ENCODE measurements around the gene SLC4A5.

Gene SLC4A5

DNA sequence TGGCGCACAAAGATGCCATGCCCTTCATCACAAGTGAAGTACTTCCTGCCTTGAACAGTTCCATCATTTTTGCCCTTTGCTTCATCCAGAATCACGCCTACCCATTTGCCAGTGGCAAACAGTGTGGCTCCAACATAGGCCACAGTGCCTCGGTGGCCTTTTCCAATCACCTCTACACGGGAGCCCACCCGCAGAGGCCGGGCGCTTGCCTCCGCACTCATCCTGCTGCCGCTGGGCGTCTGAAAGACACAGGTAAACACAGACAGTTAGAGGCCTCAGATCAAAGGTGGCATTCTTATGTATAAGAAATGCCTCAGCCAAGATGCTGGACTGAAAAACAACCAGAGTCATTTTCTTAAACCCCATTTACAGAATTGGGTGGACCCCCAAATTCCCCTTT lies 34.8 kb upstream of the SLC4A5 start:
- Histone ChIP-seq H3K4me1 (ENCODE audit: control insufficient read depth, insufficient read depth, low read length) (peaks cover 20% of the 10 kb centered on the region), H3K27ac (ENCODE audit: low read depth, low read length) (no peak overlapping the region), H3K27me3 (ENCODE audit: control insufficient read depth, insufficient read depth, low read length) (no peaks in the 10 kb centered on the region), H3K9ac (ENCODE audit: low read length) (no peak overlapping the region), H3K4me3 (ENCODE audit: low read length) (no peak overlapping the region), H3K36me3 (ENCODE audit: control insufficient read depth, insufficient read depth, low read length) (peaks cover 19% of the 10 kb centered on the region)

GRCh38 chr2:74375838-74376237 lies 32.6 kb upstream of the SLC4A5 start:
- Histone ChIP-seq H3K4me1 (ENCODE audit: control insufficient read depth, insufficient read depth, low read length) (peaks cover 20% of the 10 kb centered on the region), H3K27ac (ENCODE audit: low read depth, low read length) (no peak overlapping the region), H3K4me3 (ENCODE audit: low read length) (no peak overlapping the region), H3K9ac (ENCODE audit: low read length) (no peak overlapping the region), H3K36me3 (ENCODE audit: control insufficient read depth, insufficient read depth, low read length) (peaks cover 25% of the 10 kb centered on the region), H3K27me3 (ENCODE audit: control insufficient read depth, insufficient read depth, low read length) (no peaks in the 10 kb centered on the region)

GRCh38 chr2:74374509-74375205 lies 31.4 kb upstream of the SLC4A5 start:
- H3K27me3 ChIP-seq (ENCODE audit: control insufficient read depth, insufficient read depth, low read length): no peaks in the 10 kb centered on the region
- peaks cover 12% of the 10 kb centered on the region for H3K4me1 ChIP-seq (ENCODE audit: control insufficient read depth, insufficient read depth, low read length)
- peaks cover 36% of the 10 kb centered on the region for H3K36me3 ChIP-seq (ENCODE audit: control insufficient read depth, insufficient read depth, low read length)
- H3K9ac ChIP-seq (ENCODE audit: low read length): no peak overlapping the region
- H3K4me3 ChIP-seq (ENCODE audit: low read length): peak overlapping the region; percentile 40
- H3K27ac ChIP-seq (ENCODE audit: low read depth, low read length): no peak overlapping the region

- peaks cover 5% of the 10 kb centered on the region for H3K4me1 ChIP-seq (ENCODE audit: control insufficient read depth, insufficient read depth, low read length)
- H3K4me3 ChIP-seq (ENCODE audit: low read length): peak overlapping the region; percentile 40
- no peaks in the 10 kb centered on the region for H3K27me3 ChIP-seq (ENCODE audit: control insufficient read depth, insufficient read depth, low read length)
- no peak overlapping the region for H3K9ac ChIP-seq (ENCODE audit: low read length)
- peaks cover 39% of the 10 kb centered on the region for H3K36me3 ChIP-seq (ENCODE audit: control insufficient read depth, insufficient read depth, low read length)
- no peak overlapping the region for H3K27ac ChIP-seq (ENCODE audit: low read depth, low read length)
Measured at GRCh38 chr2:74373985-74374384, 30.8 kb upstream of the SLC4A5 start.

DNA sequence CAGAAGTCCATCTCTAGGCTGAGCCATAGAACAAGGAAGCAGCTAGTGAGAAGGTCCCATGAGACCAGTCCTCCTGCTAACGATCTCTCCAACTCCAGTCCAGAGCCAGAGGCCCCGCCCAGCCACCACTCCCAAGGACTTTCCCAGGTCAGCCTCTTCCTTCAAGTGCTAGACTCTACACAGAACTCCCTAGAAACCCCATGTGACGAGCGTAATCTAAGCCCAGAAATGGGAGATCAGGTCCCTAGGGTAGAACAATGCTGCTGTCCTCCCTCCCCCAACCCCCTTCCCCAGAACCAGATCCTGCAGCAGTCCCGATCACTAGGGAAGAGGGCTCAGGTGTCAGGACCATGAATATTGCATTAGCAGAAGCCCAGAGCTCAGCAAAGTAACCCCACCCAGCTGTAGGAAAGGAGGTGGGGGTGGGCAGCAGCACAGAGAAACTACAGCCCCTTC lies 30.0 kb upstream of the SLC4A5 start:
- H3K36me3 ChIP-seq (ENCODE audit: control insufficient read depth, insufficient read depth, low read length): peaks cover 44% of the 10 kb centered on the region
- H3K4me3 ChIP-seq (ENCODE audit: low read length): no peak overlapping the region
- H3K9ac ChIP-seq (ENCODE audit: low read length): no peak overlapping the region
- peaks cover 5% of the 10 kb centered on the region for H3K4me1 ChIP-seq (ENCODE audit: control insufficient read depth, insufficient read depth, low read length)
- H3K27ac ChIP-seq (ENCODE audit: low read depth, low read length): no peak overlapping the region
- no peaks in the 10 kb centered on the region for H3K27me3 ChIP-seq (ENCODE audit: control insufficient read depth, insufficient read depth, low read length)

- no peaks in the 10 kb centered on the region for H3K27me3 ChIP-seq (ENCODE audit: control insufficient read depth, insufficient read depth, low read length)
- peaks cover 46% of the 10 kb centered on the region for H3K36me3 ChIP-seq (ENCODE audit: control insufficient read depth, insufficient read depth, low read length)
- H3K27ac ChIP-seq (ENCODE audit: low read depth, low read length): no peak overlapping the region
- peaks cover 5% of the 10 kb centered on the region for H3K4me1 ChIP-seq (ENCODE audit: control insufficient read depth, insufficient read depth, low read length)
- H3K9ac ChIP-seq (ENCODE audit: low read length): no peak overlapping the region
- no peak overlapping the region for H3K4me3 ChIP-seq (ENCODE audit: low read length)
Measured at GRCh38 chr2:74372674-74373073, 29.5 kb upstream of the SLC4A5 start.

DNA sequence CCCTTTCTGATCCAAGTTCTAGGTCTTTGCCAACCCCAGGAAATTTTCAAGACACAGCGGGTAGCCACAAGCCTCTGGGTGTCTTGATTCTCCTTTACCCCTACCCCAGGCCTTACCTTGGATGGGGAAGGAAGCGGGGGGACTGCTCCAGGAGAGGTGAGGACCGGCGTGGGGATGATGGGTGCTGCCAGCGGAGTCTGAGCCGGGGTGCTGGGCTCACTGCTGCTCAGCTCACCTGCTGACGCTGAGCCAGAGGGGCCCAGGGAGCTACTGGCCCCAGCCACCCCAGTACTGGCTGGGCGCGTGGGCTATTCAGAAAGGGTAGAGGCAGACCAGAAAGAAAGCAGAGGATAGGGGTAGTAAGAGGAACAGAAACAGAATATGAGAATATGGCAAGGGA lies 28.2 kb upstream of the SLC4A5 start:
- H3K27me3 ChIP-seq (ENCODE audit: control insufficient read depth, insufficient read depth, low read length): no peaks in the 10 kb centered on the region
- H3K4me3 ChIP-seq (ENCODE audit: low read length): no peak overlapping the region
- no peak overlapping the region for H3K9ac ChIP-seq (ENCODE audit: low read length)
- H3K27ac ChIP-seq (ENCODE audit: low read depth, low read length): no peak overlapping the region
- peaks cover 5% of the 10 kb centered on the region for H3K4me1 ChIP-seq (ENCODE audit: control insufficient read depth, insufficient read depth, low read length)
- H3K36me3 ChIP-seq (ENCODE audit: control insufficient read depth, insufficient read depth, low read length): peaks cover 47% of the 10 kb centered on the region

- H3K27ac ChIP-seq (ENCODE audit: low read depth, low read length): no peak overlapping the region
- no peaks in the 10 kb centered on the region for H3K27me3 ChIP-seq (ENCODE audit: control insufficient read depth, insufficient read depth, low read length)
- H3K9ac ChIP-seq (ENCODE audit: low read length): no peak overlapping the region
- peaks cover 4% of the 10 kb centered on the region for H3K4me1 ChIP-seq (ENCODE audit: control insufficient read depth, insufficient read depth, low read length)
- no peak overlapping the region for H3K4me3 ChIP-seq (ENCODE audit: low read length)
- H3K36me3 ChIP-seq (ENCODE audit: control insufficient read depth, insufficient read depth, low read length): peaks cover 59% of the 10 kb centered on the region
Measured at GRCh38 chr2:74369976-74370375, 26.8 kb upstream of the SLC4A5 start.

GRCh38 chr2:74368499-74368898 lies 25.3 kb upstream of the SLC4A5 start:
- H3K4me3 ChIP-seq (ENCODE audit: low read length): no peak overlapping the region
- no peak overlapping the region for H3K9ac ChIP-seq (ENCODE audit: low read length)
- no peak overlapping the region for H3K27ac ChIP-seq (ENCODE audit: low read depth, low read length)
- H3K27me3 ChIP-seq (ENCODE audit: control insufficient read depth, insufficient read depth, low read length): no peaks in the 10 kb centered on the region
- peaks cover 70% of the 10 kb centered on the region for H3K36me3 ChIP-seq (ENCODE audit: control insufficient read depth, insufficient read depth, low read length)
- no peaks in the 10 kb centered on the region for H3K4me1 ChIP-seq (ENCODE audit: control insufficient read depth, insufficient read depth, low read length)

- Histone ChIP-seq H3K4me1 (ENCODE audit: control insufficient read depth, insufficient read depth, low read length) (no peaks in the 10 kb centered on the region), H3K9ac (ENCODE audit: low read length) (no peak overlapping the region), H3K4me3 (ENCODE audit: low read length) (no peak overlapping the region), H3K36me3 (ENCODE audit: control insufficient read depth, insufficient read depth, low read length) (peaks cover 75% of the 10 kb centered on the region), H3K27ac (ENCODE audit: low read depth, low read length) (no peak overlapping the region), H3K27me3 (ENCODE audit: control insufficient read depth, insufficient read depth, low read length) (no peaks in the 10 kb centered on the region)
Measured at GRCh38 chr2:74367789-74368188, 24.6 kb upstream of the SLC4A5 start.

GRCh38 chr2:74366036-74366435 lies 22.8 kb upstream of the SLC4A5 start:
- Histone ChIP-seq H3K27me3 (ENCODE audit: control insufficient read depth, insufficient read depth, low read length) (no peaks in the 10 kb centered on the region), H3K4me3 (ENCODE audit: low read length) (no peak overlapping the region), H3K36me3 (ENCODE audit: control insufficient read depth, insufficient read depth, low read length) (peaks cover 86% of the 10 kb centered on the region), H3K4me1 (ENCODE audit: control insufficient read depth, insufficient read depth, low read length) (no peaks in the 10 kb centered on the region), H3K9ac (ENCODE audit: low read length) (no peak overlapping the region), H3K27ac (ENCODE audit: low read depth, low read length) (no peak overlapping the region)

DNA sequence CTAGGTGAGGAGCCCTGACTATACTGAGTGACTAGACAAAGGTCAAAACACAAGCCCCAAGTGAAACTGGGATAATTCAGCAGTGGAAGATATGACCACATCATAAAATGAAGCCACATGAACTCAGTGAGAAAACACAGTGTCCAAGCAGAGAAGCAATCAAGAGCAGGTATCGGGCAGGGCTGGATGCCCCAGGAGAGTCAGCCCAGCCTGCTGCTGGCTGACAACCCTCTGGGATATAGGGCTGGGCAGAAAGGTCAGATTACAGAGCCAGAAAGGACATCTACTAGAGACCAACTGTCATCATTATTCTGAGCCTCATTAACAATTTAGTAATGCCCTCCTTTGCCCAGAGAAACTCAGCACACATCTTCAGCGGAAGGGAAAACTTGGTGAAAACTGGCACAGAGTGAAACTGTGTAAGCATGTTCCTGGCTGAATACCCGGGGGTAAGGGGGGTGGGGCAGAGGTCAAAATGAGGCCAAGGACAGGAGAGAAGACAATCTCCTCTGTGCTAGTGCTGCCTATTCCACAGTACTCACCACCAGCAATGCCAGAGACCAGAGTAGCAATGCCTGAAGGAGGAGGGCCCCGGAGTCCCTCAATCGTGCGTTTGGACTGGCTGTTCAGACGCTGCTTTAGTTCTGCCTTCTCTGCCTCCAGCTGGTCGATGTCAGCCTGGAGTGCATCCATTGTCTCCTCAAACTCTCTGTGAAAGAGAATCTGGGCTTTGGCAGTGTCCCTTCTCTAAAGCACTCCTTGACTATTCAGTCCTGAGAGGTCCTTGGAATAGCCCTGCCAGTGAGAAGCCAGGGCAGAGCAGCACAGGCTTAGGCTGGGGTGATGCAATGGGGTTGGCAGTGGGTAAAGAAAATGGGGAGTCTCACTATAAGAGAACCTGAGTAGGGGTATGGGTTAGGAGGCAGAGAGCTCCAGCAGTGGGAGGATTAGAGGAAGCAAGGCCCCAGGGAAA lies 21.6 kb upstream of the SLC4A5 start:
- no peak overlapping the region for H3K27ac ChIP-seq (ENCODE audit: low read depth, low read length)
- no peak overlapping the region for H3K4me3 ChIP-seq (ENCODE audit: low read length)
- peaks cover 76% of the 10 kb centered on the region for H3K36me3 ChIP-seq (ENCODE audit: control insufficient read depth, insufficient read depth, low read length)
- H3K9ac ChIP-seq (ENCODE audit: low read length): no peak overlapping the region
- H3K4me1 ChIP-seq (ENCODE audit: control insufficient read depth, insufficient read depth, low read length): no peaks in the 10 kb centered on the region
- no peaks in the 10 kb centered on the region for H3K27me3 ChIP-seq (ENCODE audit: control insufficient read depth, insufficient read depth, low read length)

Data from rectal smooth muscle tissue (tissue), 1 donor.